GM23338 (cell line): ENCODE data around the gene CELF2.

ENCODE experiments used
- CTCF ChIP-seq, 2 experiments: fragments of 200-600 bp in 1 of 2; sonication (generic) in 1 of 2; conservative IDR thresholded peaks; 2 replicates each; pipeline versions ENCODE4 v1.5.1 to v1.6.1; 2016 to 2017; ENCODE audit warnings: antibody characterized with exemption in 2 of 2, low read depth in 2 of 2, mild to moderate bottlenecking in 2 of 2, moderate library complexity in 1 of 2
- EZH2 ChIP-seq: fragments of 200-600 bp; sonication (generic); IDR thresholded peaks from one replicate; pipeline ENCODE4 v1.8.0; 2017; ENCODE audit warnings: antibody characterized with exemption, mild to moderate bottlenecking, low read depth; ENCODE audit not compliant: unreplicated experiment
- EZH2phosphoT487 ChIP-seq: fragments of 200-600 bp; sonication (generic); IDR thresholded peaks from one replicate; pipeline ENCODE4 v1.8.1; 2018; ENCODE audit warnings: antibody characterized with exemption; ENCODE audit not compliant: unreplicated experiment
- JUNB ChIP-seq: IDR thresholded peaks from one replicate; pipeline ENCODE4 v1.6.1; 2016; ENCODE audit warnings: antibody characterized with exemption; ENCODE audit not compliant: unreplicated experiment
- POLR2AphosphoS5 ChIP-seq: IDR thresholded peaks from 2 replicates; pipeline ENCODE4 v1.6.1; 2016; ENCODE audit warnings: antibody characterized with exemption, low read depth
- REST ChIP-seq: IDR thresholded peaks from one replicate; pipeline ENCODE4 v1.6.1; 2018; ENCODE audit warnings: antibody characterized with exemption; ENCODE audit not compliant: unreplicated experiment
- ZNF114 ChIP-seq: fragments of 250-450 bp; sonication (Bioruptor Pico); IDR thresholded peaks from 2 replicates; pipeline ENCODE4 v1.5.0; 2020; ENCODE audit warnings: mild to moderate bottlenecking, moderate library complexity
- ZNF331 ChIP-seq: fragments of 250-450 bp; sonication (Bioruptor Pico); IDR thresholded peaks from 2 replicates; pipeline ENCODE4 v1.5.0; 2020; ENCODE audit warnings: low read depth, mild to moderate bottlenecking, moderate library complexity

- TF ChIP-seq POLR2AphosphoS5 (no peak), EZH2phosphoT487 (no peak), REST (no peak), CTCF (conservative IDR thresholded peaks at IDR 0.05; ENCODE audit: low read depth in 2 of 2) (no peak), EZH2 (no peak), JUNB (no peak), ZNF331 (CRISPR knock-in tag) (no peak), ZNF114 (no peak)
These were observed 326.4 kb downstream of the CELF2 start for GRCh38 chr10:11344081-11344480.
